ENCODE measurements around the gene YWHAQ. TPM values are rescaled to one million over a fixed set of nuclear protein-coding genes. Genes with fewer than 3 reads are reported as not detected.
A peak's percentile ranks its signal among the peaks of the same experiment; 100 is the strongest.

Gene YWHAQ
- total and polyA plus RNA-seq, 7 donors: 179 to 273 (median 216) TPM

DNA sequence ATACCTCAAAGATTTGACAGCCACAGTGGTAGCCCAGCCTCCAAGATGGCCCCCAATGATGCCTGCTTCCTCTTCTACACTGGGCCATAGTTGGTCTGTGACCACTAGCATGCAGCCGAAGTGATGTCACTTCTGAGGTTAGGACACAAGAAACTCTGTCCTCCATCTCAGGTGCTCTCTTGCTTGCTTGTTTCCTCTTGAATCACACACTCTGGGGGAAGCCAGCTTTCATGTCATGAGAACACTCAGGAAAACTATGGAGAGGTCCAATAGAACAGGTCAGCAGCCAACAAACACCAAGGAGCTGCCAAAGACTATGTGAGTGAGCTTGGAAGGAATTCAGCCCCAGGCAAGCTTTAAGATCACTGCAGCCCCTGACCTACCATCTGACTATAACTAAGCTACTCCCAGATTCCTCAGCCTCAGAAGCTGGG is 71.8 kb downstream of the YWHAQ start:
- no peaks in the 10 kb centered on the region for H3K9me3 ChIP-seq
- intact Hi-C loops (cut with DNase I): loop anchor here (5.0 kb wide), 2 partner anchors 82 to 483 kb away; partner anchors contain the start of gene KLF11
- TF ChIP-seq POLR2A (IDR thresholded peaks at IDR 0.05) (no peak), CTCF (IDR thresholded peaks at IDR 0.05) (no peak)
- no peaks in the 10 kb centered on the region for H3K36me3 ChIP-seq
- H3K27me3 ChIP-seq: no peaks in the 10 kb centered on the region
- H3K4me1 ChIP-seq: peaks cover 0 to 38% (median 22%) of the 10 kb centered on the region in 4 donors
- peak overlapping the region; percentile 23 to 99 (median 38) for H3K27ac ChIP-seq
- no peak for DNase-seq
- no peak overlapping the region for H3K4me3 ChIP-seq
- WGBS, 2 donors: 89 to 92% methylated on average over 1 of the region's 1 CpG

- WGBS, 2 donors: 1% methylated on average over 32 of the region's 32 CpGs
- TF ChIP-seq CTCF (IDR thresholded peaks at IDR 0.05): no peak
- TF ChIP-seq POLR2A (IDR thresholded peaks at IDR 0.05): no peak
- TF ChIP-seq POLR2AphosphoS5 (IDR thresholded peaks at IDR 0.05): no peak
- no peak for TF ChIP-seq EP300 (IDR thresholded peaks at IDR 0.05)
- H3K4me3 ChIP-seq: peak overlapping the region; percentile 63 to 96 (median 79)
- no peaks in the 10 kb centered on the region for H3K27me3 ChIP-seq
- peak overlapping the region; percentile 92 to 99 (median 98) for H3K27ac ChIP-seq
- no peaks in the 10 kb centered on the region for H3K36me3 ChIP-seq
- no peaks in the 10 kb centered on the region for H3K9me3 ChIP-seq
- DNase-seq: no peak
- peaks cover 0 to 62% (median 44%) of the 10 kb centered on the region in 4 donors for H3K4me1 ChIP-seq
- intact Hi-C loops (cut with DNase I): loop anchor here (5.0 kb wide), 2 partner anchors 79 to 486 kb away; partner anchors contain the start of gene KLF11
Observed at GRCh38 chr2:9556121-9556743, 74.6 kb downstream of the YWHAQ start.

DNA sequence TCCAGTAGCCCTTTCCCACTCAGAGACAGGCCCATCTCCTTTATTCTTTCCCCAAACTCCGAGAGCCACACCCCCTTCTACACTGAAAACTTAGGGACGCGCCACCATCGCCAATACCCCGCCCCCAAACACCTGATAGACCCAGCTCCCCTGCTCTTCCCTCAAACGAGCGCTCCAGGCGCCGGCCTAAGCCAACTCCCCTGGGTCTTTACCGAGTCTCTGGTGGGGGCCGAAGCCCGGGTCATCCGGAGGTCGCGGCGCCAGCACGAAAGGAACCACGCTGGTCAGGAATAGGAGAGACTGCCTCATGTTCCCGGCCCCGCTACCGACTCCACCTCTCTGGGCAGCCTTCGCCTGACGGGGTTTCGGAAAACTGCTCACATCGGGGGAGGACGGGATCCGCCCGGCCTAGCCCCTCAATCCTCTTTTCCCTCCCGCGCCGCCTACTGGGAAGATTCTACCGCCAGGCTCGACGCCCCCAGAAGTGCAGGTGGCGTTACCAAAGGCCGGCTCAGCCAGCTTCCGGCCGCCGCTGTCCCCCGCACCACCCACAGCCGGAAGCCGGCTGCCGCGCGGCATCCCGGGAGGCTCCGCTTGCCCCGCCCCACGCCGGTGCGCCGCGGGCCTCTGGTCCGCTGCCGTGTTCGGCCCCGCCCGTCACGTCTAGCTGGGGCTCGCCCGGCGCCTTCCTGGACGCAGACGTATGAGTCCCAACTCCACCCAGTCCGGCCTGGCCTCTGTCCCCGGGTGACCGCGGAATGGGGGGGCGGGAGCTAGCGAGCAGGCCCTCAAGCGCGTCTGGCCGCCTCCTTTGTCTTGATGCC is 75.3 kb downstream of the YWHAQ start, which contains the start of gene ADAM17:
Gene ADAM17 (minus strand): TSS at position 534 of the 824 bp plus-strand sequence. CDS start 225 bp downstream, at position 309.
- H3K27me3 ChIP-seq: no peaks in the 10 kb centered on the region
- intact Hi-C loops (cut with DNase I): loop anchor here (2.0 to 5.0 kb wide), 3 partner anchors 75 to 487 kb away; partner anchors contain the start of genes KLF11 and YWHAQ
- WGBS, 2 donors: 0 to 1% methylated on average over 73 of the region's 73 CpGs
- peak within 1 kb of the TSS; percentile 63 to 96 (median 79) for H3K4me3 ChIP-seq
- H3K4me1 ChIP-seq: peaks cover 0 to 67% (median 48%) of the 10 kb centered on the region in 4 donors
- no peaks in the 10 kb centered on the region for H3K36me3 ChIP-seq
- no peaks in the 10 kb centered on the region for H3K9me3 ChIP-seq
- peak; percentile 98 for DNase-seq
- H3K27ac ChIP-seq: peak within 1 kb of the TSS; percentile 92 to 99 (median 98)
- peak in 2 of 4 donors; percentile 51 to 61 for TF ChIP-seq EP300 (IDR thresholded peaks at IDR 0.05)
- peak; percentile 90 to 98 (median 97) for TF ChIP-seq POLR2AphosphoS5 (IDR thresholded peaks at IDR 0.05)
- peak; percentile 88 for TF ChIP-seq POLR2A (IDR thresholded peaks at IDR 0.05)
- peak; percentile 67 to 83 (median 70) for TF ChIP-seq CTCF (IDR thresholded peaks at IDR 0.05)

- Histone ChIP-seq H3K9me3 (no peaks in the 10 kb centered on the region), H3K27ac (peak overlapping the region; percentile 92 to 99 (median 98)), H3K36me3 (no peaks in the 10 kb centered on the region), H3K27me3 (no peaks in the 10 kb centered on the region), H3K4me1 (peaks cover 0 to 70% (median 50%) of the 10 kb centered on the region in 4 donors), H3K4me3 (peak overlapping the region; percentile 63 to 96 (median 79))
- 0% methylated on average over 9 of the region's 9 CpGs for WGBS, 2 donors
- no peak for TF ChIP-seq CTCF (IDR thresholded peaks at IDR 0.05)
- TF ChIP-seq POLR2AphosphoS5 (IDR thresholded peaks at IDR 0.05): peak; percentile 8 to 53 (median 39)
- DNase-seq: no peak
- intact Hi-C loops (cut with DNase I): loop anchor here (2.0 to 5.0 kb wide), 3 partner anchors 76 to 487 kb away; partner anchors contain the start of genes KLF11 and YWHAQ
Observed at GRCh38 chr2:9554921-9555296, 75.9 kb downstream of the YWHAQ start.
